Mesendoderm (in vitro differentiated cells): ENCODE measurements around the gene IL15.

Source experiments
- DNase-seq: peaks from one replicate; pipeline ENCODE4 v3.0.0; 2013
- H2AK5ac ChIP-seq: 2 replicates; pipeline ENCODE4 v1.6.1; 2013; ENCODE audit warnings: low read length, inconsistent platforms
- H2BK120ac ChIP-seq: 2 replicates; pipeline ENCODE4 v1.6.1; 2013; ENCODE audit warnings: low read depth, mild to moderate bottlenecking, low read length, moderate library complexity, mixed read lengths
- H2BK15ac ChIP-seq: replicated peaks from 2 replicates; pipeline ENCODE4 v1.6.1; 2013; ENCODE audit warnings: low read depth, mild to moderate bottlenecking, moderate library complexity
- H2BK5ac ChIP-seq: 2 replicates; pipeline ENCODE4 v1.6.1; 2013; ENCODE audit warnings: low read length, inconsistent platforms
- H3K18ac ChIP-seq: 2 replicates; pipeline ENCODE4 v1.6.1; 2013; ENCODE audit warnings: mild to moderate bottlenecking, low read length, mixed read lengths
- H3K23ac ChIP-seq: one replicate; pipeline ENCODE4 v1.6.1; 2013; ENCODE audit warnings: low read length
- H3K27ac ChIP-seq: 2 replicates; pipeline ENCODE4 v1.5.1; 2013; ENCODE audit warnings: low read depth, mild to moderate bottlenecking, inconsistent platforms, low read length, moderate library complexity
- H3K27me3 ChIP-seq: 2 replicates; pipeline ENCODE4 v1.6.1; 2013; ENCODE audit warnings: low read length, control low read depth, mild to moderate bottlenecking, inconsistent platforms; ENCODE audit not compliant: insufficient read depth, poor library complexity
- H3K36me3 ChIP-seq: 2 replicates; pipeline ENCODE4 v1.6.1; 2013; ENCODE audit warnings: low read length, inconsistent platforms; ENCODE audit not compliant: control insufficient read depth, insufficient read depth
- H3K4ac ChIP-seq: one replicate; pipeline ENCODE4 v1.6.1; 2013; ENCODE audit warnings: low read depth, mild to moderate bottlenecking, low read length, moderate library complexity
- H3K4me1 ChIP-seq: 2 replicates; pipeline ENCODE4 v1.6.1; 2013; ENCODE audit warnings: low read depth, low read length, inconsistent platforms; ENCODE audit not compliant: control insufficient read depth
- H3K4me2 ChIP-seq: 2 replicates; pipeline ENCODE4 v1.6.1; 2013; ENCODE audit warnings: low read length
- H3K4me3 ChIP-seq: 2 replicates; pipeline ENCODE4 v1.5.1; 2013; ENCODE audit warnings: mild to moderate bottlenecking, low read length
- H3K56ac ChIP-seq: one replicate; pipeline ENCODE4 v1.6.1; 2013; ENCODE audit warnings: low read length
- H3K79me1 ChIP-seq: 2 replicates; pipeline ENCODE4 v1.6.1; 2013; ENCODE audit warnings: low read length, inconsistent platforms
- H3K79me2 ChIP-seq: 2 replicates; pipeline ENCODE4 v1.6.1; 2013; ENCODE audit warnings: mild to moderate bottlenecking, low read length; ENCODE audit not compliant: control insufficient read depth, insufficient read depth
- H3K9ac ChIP-seq: 2 replicates; pipeline ENCODE4 v1.6.1; 2013; ENCODE audit warnings: low read length, inconsistent platforms
- H4K5ac ChIP-seq: one replicate; pipeline ENCODE4 v1.6.1; 2013; ENCODE audit warnings: low read length
- H4K8ac ChIP-seq: one replicate; pipeline ENCODE4 v1.6.1; 2013; ENCODE audit warnings: low read depth, mild to moderate bottlenecking, control low read depth, low read length, moderate library complexity
- WGBS: extraction: QIAGEN DNeasy Blood & Tissue Kit; methylation state at CpG from one replicate; pipeline ENCODE4 v1.1.7; 2013; ENCODE audit warnings: low lambda C conversion rate, missing lambda C conversion rate; ENCODE audit not compliant: insufficient coverage; ENCODE audit errors: extremely low coverage; 5-methylcytosine and 5-hydroxymethylcytosine counted together

IL15 gene

GRCh38 chr4:141771889-141772830 lies 135.8 kb downstream of the IL15 start:
- no peak overlapping the region for H3K56ac ChIP-seq
- no peak overlapping the region for H2BK15ac ChIP-seq
- H3K9ac ChIP-seq: no peak overlapping the region
- no CpG with 5 or more reads among the region's 10 CpGs for WGBS
- H3K79me2 ChIP-seq: no peaks in the 10 kb centered on the region
- no peak overlapping the region for H2BK120ac ChIP-seq
- H3K23ac ChIP-seq: no peak overlapping the region
- no peak overlapping the region for H4K8ac ChIP-seq
- no peak overlapping the region for H3K27ac ChIP-seq
- H3K4me2 ChIP-seq: no peak overlapping the region
- no peak overlapping the region for H4K5ac ChIP-seq
- H3K36me3 ChIP-seq: no peaks in the 10 kb centered on the region
- H3K27me3 ChIP-seq: no peaks in the 10 kb centered on the region
- no peaks in the 10 kb centered on the region for H3K79me1 ChIP-seq
- H3K4me3 ChIP-seq: no peak overlapping the region
- no peak overlapping the region for H2BK5ac ChIP-seq
- no peak overlapping the region for H3K18ac ChIP-seq
- no peak for DNase-seq
- H3K4me1 ChIP-seq: no peaks in the 10 kb centered on the region
- no peak overlapping the region for H3K4ac ChIP-seq
- H2AK5ac ChIP-seq: no peak overlapping the region

GRCh38 chr4:141772838-141773237 lies 136.5 kb downstream of the IL15 start:
- H2BK15ac ChIP-seq: no peak overlapping the region
- H2BK120ac ChIP-seq: no peak overlapping the region
- H3K79me2 ChIP-seq: no peaks in the 10 kb centered on the region
- no peak overlapping the region for H3K4ac ChIP-seq
- H3K23ac ChIP-seq: no peak overlapping the region
- H3K27ac ChIP-seq: no peak overlapping the region
- no peaks in the 10 kb centered on the region for H3K79me1 ChIP-seq
- H3K4me3 ChIP-seq: no peak overlapping the region
- H3K18ac ChIP-seq: no peak overlapping the region
- no peak overlapping the region for H3K56ac ChIP-seq
- H3K36me3 ChIP-seq: no peaks in the 10 kb centered on the region
- no peak overlapping the region for H3K9ac ChIP-seq
- H3K4me2 ChIP-seq: no peak overlapping the region
- H3K27me3 ChIP-seq: no peaks in the 10 kb centered on the region
- DNase-seq: no peak
- no peak overlapping the region for H4K5ac ChIP-seq
- WGBS: no CpG with 5 or more reads among the region's 2 CpGs
- no peak overlapping the region for H2BK5ac ChIP-seq
- no peak overlapping the region for H4K8ac ChIP-seq
- H3K4me1 ChIP-seq: no peaks in the 10 kb centered on the region
- H2AK5ac ChIP-seq: no peak overlapping the region

GRCh38 chr4:141782205-141782604 lies 145.8 kb downstream of the IL15 start:
- no peak overlapping the region for H3K9ac ChIP-seq
- H2BK15ac ChIP-seq: no peak overlapping the region
- no peak overlapping the region for H4K8ac ChIP-seq
- H3K4me1 ChIP-seq: no peaks in the 10 kb centered on the region
- no peaks in the 10 kb centered on the region for H3K36me3 ChIP-seq
- no peak overlapping the region for H3K4ac ChIP-seq
- no peaks in the 10 kb centered on the region for H3K79me2 ChIP-seq
- no peak overlapping the region for H3K23ac ChIP-seq
- H3K4me2 ChIP-seq: no peak overlapping the region
- H2AK5ac ChIP-seq: no peak overlapping the region
- no peak overlapping the region for H2BK5ac ChIP-seq
- H2BK120ac ChIP-seq: no peak overlapping the region
- H4K5ac ChIP-seq: no peak overlapping the region
- H3K4me3 ChIP-seq: no peak overlapping the region
- H3K27ac ChIP-seq: no peak overlapping the region
- H3K79me1 ChIP-seq: no peaks in the 10 kb centered on the region
- no peak overlapping the region for H3K18ac ChIP-seq
- no peak overlapping the region for H3K56ac ChIP-seq
- no peak for DNase-seq
- H3K27me3 ChIP-seq: no peaks in the 10 kb centered on the region
